ENCODE results near the gene TMPRSS13.
"Not testable (repeated sequence)": the region's sequence is repeated elsewhere in the genome, so short reads cannot be mapped to it uniquely, and the experiment has no call there.

TMPRSS13 gene

GRCh38 chr11:117929142-117929915 lies at the start of gene TMPRSS13:
TSS of gene TMPRSS13 (minus strand) at chr11:117929402. CDS start at chr11:117929307, 95 bp downstream.
- Histone ChIP-seq H3K9me3 (ENCODE audit: control insufficient read depth in 2 of 2, low read length in 2 of 2) (no peaks in the 10 kb centered on the region), H3K27me3 (ENCODE audit: control insufficient read depth in 2 of 2, insufficient read depth in 2 of 2, low read length in 2 of 2) (no peaks in the 10 kb centered on the region), H3K4me3 (ENCODE audit: low read length in 2 of 2) (no peak within 1 kb of the TSS), H3K27ac (ENCODE audit: low read depth in 2 of 2, low read length in 2 of 2) (no peak within 1 kb of the TSS), H3K9ac (ENCODE audit: low read depth in 1 of 2, low read length in 2 of 2) (no peak within 1 kb of the TSS), H3K36me3 (ENCODE audit: control insufficient read depth in 2 of 2, insufficient read depth in 2 of 2, low read length in 2 of 2) (no peaks in the 10 kb centered on the region), H3K4me1 (ENCODE audit: control insufficient read depth in 2 of 2, insufficient read depth in 2 of 2, low read length in 2 of 2) (peaks cover 6 to 13% of the 10 kb centered on the region in 2 donors)

DNA sequence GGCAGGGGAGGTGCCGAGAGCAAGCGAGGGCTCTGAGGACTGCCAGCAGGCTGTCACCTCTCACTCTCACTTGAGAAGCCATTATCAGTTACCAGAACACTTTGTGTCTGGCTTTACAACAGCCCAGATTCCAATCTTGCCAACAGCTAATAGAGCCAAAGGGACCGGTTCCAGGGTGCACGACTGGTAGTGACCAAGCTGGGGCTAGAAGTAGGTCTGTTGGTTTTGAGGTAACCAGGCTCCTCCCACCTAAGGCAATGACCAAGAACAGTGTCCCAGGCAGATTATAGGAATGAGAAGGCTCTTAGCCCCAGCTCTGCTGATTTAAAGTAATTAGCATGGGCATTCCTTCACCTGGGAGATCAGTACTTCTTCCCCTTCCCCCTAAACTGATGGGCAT lies 49.8 kb upstream of the TMPRSS13 start:
- H3K27ac ChIP-seq (ENCODE audit: low read depth in 2 of 2, low read length in 2 of 2), result no peak overlapping the region
- no peaks in the 10 kb centered on the region for H3K4me1 ChIP-seq (ENCODE audit: control insufficient read depth in 2 of 2, insufficient read depth in 2 of 2, low read length in 2 of 2)
- H3K9ac ChIP-seq (ENCODE audit: low read depth in 1 of 2, low read length in 2 of 2), result peak overlapping the region in 1 of 2 donors; percentile 6
- H3K36me3 ChIP-seq (ENCODE audit: control insufficient read depth in 2 of 2, insufficient read depth in 2 of 2, low read length in 2 of 2), result no peaks in the 10 kb centered on the region
- H3K9me3 ChIP-seq (ENCODE audit: control insufficient read depth in 2 of 2, low read length in 2 of 2), result no peaks in the 10 kb centered on the region
- H3K27me3 ChIP-seq (ENCODE audit: control insufficient read depth in 2 of 2, insufficient read depth in 2 of 2, low read length in 2 of 2), result no peaks in the 10 kb centered on the region
- no peak overlapping the region for H3K4me3 ChIP-seq (ENCODE audit: low read length in 2 of 2)

GRCh38 chr11:117978291-117978910 lies 49.2 kb upstream of the TMPRSS13 start:
- not testable (repeated sequence) for H3K9me3 ChIP-seq (ENCODE audit: control insufficient read depth in 2 of 2, low read length in 2 of 2); H3K9ac ChIP-seq (ENCODE audit: low read depth in 1 of 2, low read length in 2 of 2); H3K27me3 ChIP-seq (ENCODE audit: control insufficient read depth in 2 of 2, insufficient read depth in 2 of 2, low read length in 2 of 2); H3K36me3 ChIP-seq (ENCODE audit: control insufficient read depth in 2 of 2, insufficient read depth in 2 of 2, low read length in 2 of 2); H3K4me1 ChIP-seq (ENCODE audit: control insufficient read depth in 2 of 2, insufficient read depth in 2 of 2, low read length in 2 of 2); H3K27ac ChIP-seq (ENCODE audit: low read depth in 2 of 2, low read length in 2 of 2); H3K4me3 ChIP-seq (ENCODE audit: low read length in 2 of 2)

- H3K27me3 ChIP-seq (ENCODE audit: control insufficient read depth in 2 of 2, insufficient read depth in 2 of 2, low read length in 2 of 2); H3K36me3 ChIP-seq (ENCODE audit: control insufficient read depth in 2 of 2, insufficient read depth in 2 of 2, low read length in 2 of 2); H3K27ac ChIP-seq (ENCODE audit: low read depth in 2 of 2, low read length in 2 of 2); H3K9me3 ChIP-seq (ENCODE audit: control insufficient read depth in 2 of 2, low read length in 2 of 2); H3K9ac ChIP-seq (ENCODE audit: low read depth in 1 of 2, low read length in 2 of 2); H3K4me3 ChIP-seq (ENCODE audit: low read length in 2 of 2): not testable (repeated sequence)
- H3K4me1 ChIP-seq (ENCODE audit: control insufficient read depth in 2 of 2, insufficient read depth in 2 of 2, low read length in 2 of 2), result peaks cover 10 to 11% of the 10 kb centered on the region in 2 donors
Observed at GRCh38 chr11:117977612-117978264, 48.5 kb upstream of the TMPRSS13 start.

DNA sequence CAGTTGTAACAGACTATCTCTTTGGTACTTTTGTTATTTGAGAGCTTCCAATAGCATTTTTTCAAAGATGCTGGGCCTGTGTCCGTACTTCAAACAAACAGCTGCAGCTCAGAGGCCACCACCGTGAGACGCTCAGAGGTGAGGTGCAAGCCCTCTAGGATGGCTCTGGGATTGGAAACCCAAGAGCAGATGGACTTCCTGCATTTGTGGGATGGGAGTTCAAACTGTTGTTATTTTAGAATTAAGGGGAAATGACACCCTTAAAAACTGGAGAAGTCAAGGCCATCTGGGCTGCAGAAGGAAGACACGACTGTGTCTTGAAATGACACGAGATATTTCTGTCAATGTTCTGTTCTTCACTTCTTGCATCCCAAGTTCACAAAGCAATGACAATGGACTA lies 47.8 kb upstream of the TMPRSS13 start:
- H3K9ac ChIP-seq (ENCODE audit: low read depth in 1 of 2, low read length in 2 of 2), result no peak overlapping the region
- no peaks in the 10 kb centered on the region for H3K9me3 ChIP-seq (ENCODE audit: control insufficient read depth in 2 of 2, low read length in 2 of 2)
- H3K4me1 ChIP-seq (ENCODE audit: control insufficient read depth in 2 of 2, insufficient read depth in 2 of 2, low read length in 2 of 2), result peaks cover 10 to 18% of the 10 kb centered on the region in 2 donors
- no peaks in the 10 kb centered on the region for H3K27me3 ChIP-seq (ENCODE audit: control insufficient read depth in 2 of 2, insufficient read depth in 2 of 2, low read length in 2 of 2)
- no peak overlapping the region for H3K4me3 ChIP-seq (ENCODE audit: low read length in 2 of 2)
- no peaks in the 10 kb centered on the region for H3K36me3 ChIP-seq (ENCODE audit: control insufficient read depth in 2 of 2, insufficient read depth in 2 of 2, low read length in 2 of 2)
- H3K27ac ChIP-seq (ENCODE audit: low read depth in 2 of 2, low read length in 2 of 2), result peak overlapping the region; percentile 7 to 27

DNA sequence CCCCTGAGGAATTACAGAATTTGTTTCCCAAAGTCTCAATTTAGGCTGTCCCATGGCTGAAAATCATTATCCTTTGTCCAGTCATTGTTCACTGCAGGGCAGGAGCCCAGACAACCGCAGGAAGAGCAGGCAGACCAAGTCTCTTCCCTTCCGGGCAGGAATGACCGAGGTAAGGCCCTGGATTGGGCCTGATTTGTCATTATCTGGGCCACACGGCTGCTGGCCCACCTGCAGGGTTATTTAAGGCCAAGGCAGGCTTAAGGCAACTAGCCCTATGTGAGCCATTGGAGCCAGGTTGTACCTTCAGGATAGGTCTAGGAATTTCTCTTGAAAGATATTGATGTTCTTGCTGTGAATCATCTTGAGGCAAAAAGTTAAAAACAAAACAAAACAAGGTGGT lies 47.2 kb upstream of the TMPRSS13 start:
- H3K4me3 ChIP-seq (ENCODE audit: low read length in 2 of 2), result no peak overlapping the region
- no peaks in the 10 kb centered on the region for H3K36me3 ChIP-seq (ENCODE audit: control insufficient read depth in 2 of 2, insufficient read depth in 2 of 2, low read length in 2 of 2)
- peak overlapping the region; percentile 7 to 27 for H3K27ac ChIP-seq (ENCODE audit: low read depth in 2 of 2, low read length in 2 of 2)
- no peak overlapping the region for H3K9ac ChIP-seq (ENCODE audit: low read depth in 1 of 2, low read length in 2 of 2)
- no peaks in the 10 kb centered on the region for H3K27me3 ChIP-seq (ENCODE audit: control insufficient read depth in 2 of 2, insufficient read depth in 2 of 2, low read length in 2 of 2)
- H3K9me3 ChIP-seq (ENCODE audit: control insufficient read depth in 2 of 2, low read length in 2 of 2), result no peaks in the 10 kb centered on the region
- H3K4me1 ChIP-seq (ENCODE audit: control insufficient read depth in 2 of 2, insufficient read depth in 2 of 2, low read length in 2 of 2), result peaks cover 10 to 20% of the 10 kb centered on the region in 2 donors

GRCh38 chr11:117973503-117973860 lies 44.3 kb upstream of the TMPRSS13 start:
- H3K36me3 ChIP-seq (ENCODE audit: control insufficient read depth in 2 of 2, insufficient read depth in 2 of 2, low read length in 2 of 2), result no peaks in the 10 kb centered on the region
- peak overlapping the region; percentile 9 to 36 for H3K27ac ChIP-seq (ENCODE audit: low read depth in 2 of 2, low read length in 2 of 2)
- no peak overlapping the region for H3K4me3 ChIP-seq (ENCODE audit: low read length in 2 of 2)
- H3K4me1 ChIP-seq (ENCODE audit: control insufficient read depth in 2 of 2, insufficient read depth in 2 of 2, low read length in 2 of 2), result peaks cover 19 to 20% of the 10 kb centered on the region in 2 donors
- H3K9me3 ChIP-seq (ENCODE audit: control insufficient read depth in 2 of 2, low read length in 2 of 2), result no peaks in the 10 kb centered on the region
- no peaks in the 10 kb centered on the region for H3K27me3 ChIP-seq (ENCODE audit: control insufficient read depth in 2 of 2, insufficient read depth in 2 of 2, low read length in 2 of 2)
- no peak overlapping the region for H3K9ac ChIP-seq (ENCODE audit: low read depth in 1 of 2, low read length in 2 of 2)

GRCh38 chr11:117972629-117973502 lies 43.7 kb upstream of the TMPRSS13 start:
- Histone ChIP-seq H3K4me1 (ENCODE audit: control insufficient read depth in 2 of 2, insufficient read depth in 2 of 2, low read length in 2 of 2) (peaks cover 19 to 20% of the 10 kb centered on the region in 2 donors), H3K27ac (ENCODE audit: low read depth in 2 of 2, low read length in 2 of 2) (peak overlapping the region; percentile 9 to 36), H3K27me3 (ENCODE audit: control insufficient read depth in 2 of 2, insufficient read depth in 2 of 2, low read length in 2 of 2) (no peaks in the 10 kb centered on the region), H3K9me3 (ENCODE audit: control insufficient read depth in 2 of 2, low read length in 2 of 2) (no peaks in the 10 kb centered on the region), H3K9ac (ENCODE audit: low read depth in 1 of 2, low read length in 2 of 2) (peak overlapping the region in 1 of 2 donors; percentile 2), H3K36me3 (ENCODE audit: control insufficient read depth in 2 of 2, insufficient read depth in 2 of 2, low read length in 2 of 2) (no peaks in the 10 kb centered on the region), H3K4me3 (ENCODE audit: low read length in 2 of 2) (no peak overlapping the region)

DNA sequence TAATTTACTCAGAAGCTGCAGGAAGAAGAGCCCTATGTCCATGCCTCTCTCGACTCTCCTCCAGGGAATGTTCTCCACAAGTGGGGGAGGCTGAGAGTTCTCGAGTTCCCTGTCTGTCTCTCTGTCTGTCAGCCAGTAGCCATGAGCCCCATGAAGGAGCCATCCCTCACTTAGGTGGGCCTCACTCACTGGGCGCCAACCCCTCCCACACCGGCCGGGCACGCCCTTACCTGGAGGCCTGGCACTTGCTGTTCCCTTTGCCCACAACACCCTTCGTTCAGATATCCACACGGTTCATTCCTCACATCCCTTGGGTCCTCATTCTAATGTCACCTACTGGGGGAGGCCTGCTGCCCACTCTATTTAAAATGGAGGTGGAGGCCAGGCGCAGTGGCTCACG lies 42.8 kb upstream of the TMPRSS13 start:
- H3K4me1 ChIP-seq (ENCODE audit: control insufficient read depth in 2 of 2, insufficient read depth in 2 of 2, low read length in 2 of 2), result peaks cover 19 to 20% of the 10 kb centered on the region in 2 donors
- H3K9ac ChIP-seq (ENCODE audit: low read depth in 1 of 2, low read length in 2 of 2), result peak overlapping the region in 1 of 2 donors; percentile 2
- H3K27me3 ChIP-seq (ENCODE audit: control insufficient read depth in 2 of 2, insufficient read depth in 2 of 2, low read length in 2 of 2), result no peaks in the 10 kb centered on the region
- H3K36me3 ChIP-seq (ENCODE audit: control insufficient read depth in 2 of 2, insufficient read depth in 2 of 2, low read length in 2 of 2), result no peaks in the 10 kb centered on the region
- no peak overlapping the region for H3K27ac ChIP-seq (ENCODE audit: low read depth in 2 of 2, low read length in 2 of 2)
- H3K9me3 ChIP-seq (ENCODE audit: control insufficient read depth in 2 of 2, low read length in 2 of 2), result no peaks in the 10 kb centered on the region
- no peak overlapping the region for H3K4me3 ChIP-seq (ENCODE audit: low read length in 2 of 2)

Measured in mucosa of rectum (tissue), 2 donors.